HAP-1 (cell line): ENCODE results near the gene KSR2.

ENCODE experiments used
- DNase-seq, 2 experiments: peaks; one replicate each; pipeline ENCODE4 v3.0.0-alpha.2; 2016 to 2020; ENCODE audit warnings: low spot score in 2 of 2
- H3K27me3 ChIP-seq: fragments of 250-450 bp; sonication (Bioruptor Pico); 2 replicates; pipeline ENCODE4 v1.5.1; 2020; ENCODE audit warnings: low read depth, mild to moderate bottlenecking, moderate library complexity
- H3K36me3 ChIP-seq: fragments of 250-450 bp; sonication (Bioruptor Pico); replicated peaks from 2 replicates; pipeline ENCODE4 v1.5.1; 2020; ENCODE audit warnings: mild to moderate bottlenecking
- H3K4me1 ChIP-seq: fragments of 250-450 bp; sonication (Bioruptor Pico); 2 replicates; pipeline ENCODE4 v1.5.1; 2020; ENCODE audit warnings: mild to moderate bottlenecking
- H3K4me3 ChIP-seq: fragments of 250-450 bp; sonication (Bioruptor Pico); 2 replicates; pipeline ENCODE4 v1.5.1; 2020; ENCODE audit warnings: mild to moderate bottlenecking, moderate library complexity
- H3K9me3 ChIP-seq: fragments of 250-450 bp; sonication (Bioruptor Pico); 2 replicates; pipeline ENCODE4 v1.5.1; 2020; ENCODE audit warnings: mild to moderate bottlenecking, moderate library complexity
- in situ Hi-C: fragments of 300-500 bp; cut with MboI; formaldehyde crosslinking; loops from 3 replicates; pipeline ENCODE4 v1.14.3; 2020; ENCODE audit warnings: low sequenced_read_pairs, inconsistent platforms, mixed read lengths

KSR2 gene

GRCh38 chr12:117521346-117521745 is 447.4 kb downstream of the KSR2 start:
- Histone ChIP-seq H3K27me3 (no peaks in the 10 kb centered on the region), H3K36me3 (no peaks in the 10 kb centered on the region), H3K4me3 (no peak overlapping the region), H3K9me3 (no peaks in the 10 kb centered on the region), H3K4me1 (no peaks in the 10 kb centered on the region)
- DNase-seq = no peak
- in situ Hi-C loops = no loop called here

GRCh38 chr12:117518594-117519270 is 450.1 kb downstream of the KSR2 start:
- in situ Hi-C loops = no loop called here
- Histone ChIP-seq H3K4me1 (no peaks in the 10 kb centered on the region), H3K27me3 (no peaks in the 10 kb centered on the region), H3K4me3 (no peak overlapping the region), H3K9me3 (no peaks in the 10 kb centered on the region), H3K36me3 (no peaks in the 10 kb centered on the region)
- no peak for DNase-seq

- in situ Hi-C loops = no loop called here
- H3K4me3 ChIP-seq = no peak overlapping the region
- H3K9me3 ChIP-seq = no peaks in the 10 kb centered on the region
- no peak for DNase-seq
- no peaks in the 10 kb centered on the region for H3K4me1 ChIP-seq
- no peaks in the 10 kb centered on the region for H3K27me3 ChIP-seq
- H3K36me3 ChIP-seq = no peaks in the 10 kb centered on the region
Observed at GRCh38 chr12:117517219-117517739, 451.5 kb downstream of the KSR2 start.

GRCh38 chr12:117516034-117516433 is 452.8 kb downstream of the KSR2 start:
- in situ Hi-C loops = no loop called here
- no peak for DNase-seq
- H3K4me1 ChIP-seq = no peaks in the 10 kb centered on the region
- H3K36me3 ChIP-seq = no peaks in the 10 kb centered on the region
- no peaks in the 10 kb centered on the region for H3K27me3 ChIP-seq
- no peaks in the 10 kb centered on the region for H3K9me3 ChIP-seq
- H3K4me3 ChIP-seq = no peak overlapping the region

- Histone ChIP-seq H3K27me3 (no peaks in the 10 kb centered on the region), H3K4me3 (no peak overlapping the region), H3K4me1 (no peaks in the 10 kb centered on the region), H3K36me3 (no peaks in the 10 kb centered on the region), H3K9me3 (no peaks in the 10 kb centered on the region)
- DNase-seq = no peak
- in situ Hi-C loops = no loop called here
Observed at GRCh38 chr12:117514016-117514415, 454.8 kb downstream of the KSR2 start.

- DNase-seq = no peak
- in situ Hi-C loops = no loop called here
Observed at GRCh38 chr12:117513353-117513752, 455.4 kb downstream of the KSR2 start.

GRCh38 chr12:117508468-117508867 is 460.3 kb downstream of the KSR2 start:
- Histone ChIP-seq H3K9me3 (no peaks in the 10 kb centered on the region), H3K27me3 (no peaks in the 10 kb centered on the region), H3K4me1 (no peaks in the 10 kb centered on the region), H3K4me3 (no peak overlapping the region), H3K36me3 (no peaks in the 10 kb centered on the region)
- in situ Hi-C loops = no loop called here
- DNase-seq = no peak

More at GRCh38 chr12:117513353-117513752, 455.4 kb downstream of the KSR2 start:
- Histone ChIP-seq H3K9me3 (no peaks in the 10 kb centered on the region), H3K27me3 (no peaks in the 10 kb centered on the region), H3K4me1 (no peaks in the 10 kb centered on the region), H3K4me3 (no peak overlapping the region), H3K36me3 (no peaks in the 10 kb centered on the region)

- Histone ChIP-seq H3K36me3 (no peaks in the 10 kb centered on the region), H3K27me3 (no peaks in the 10 kb centered on the region), H3K4me1 (no peaks in the 10 kb centered on the region), H3K9me3 (no peaks in the 10 kb centered on the region), H3K4me3 (no peak overlapping the region)
- in situ Hi-C loops = no loop called here
- DNase-seq = no peak
Observed at GRCh38 chr12:117507548-117507947, 461.2 kb downstream of the KSR2 start.

- Histone ChIP-seq H3K9me3 (no peaks in the 10 kb centered on the region), H3K36me3 (no peaks in the 10 kb centered on the region), H3K27me3 (no peaks in the 10 kb centered on the region), H3K4me1 (no peaks in the 10 kb centered on the region), H3K4me3 (no peak overlapping the region)
- no peak for DNase-seq
- in situ Hi-C loops = no loop called here
Observed at GRCh38 chr12:117506333-117506732, 462.5 kb downstream of the KSR2 start.

- Histone ChIP-seq H3K4me1 (no peaks in the 10 kb centered on the region), H3K36me3 (no peaks in the 10 kb centered on the region), H3K9me3 (no peaks in the 10 kb centered on the region), H3K4me3 (no peak overlapping the region), H3K27me3 (no peaks in the 10 kb centered on the region)
- DNase-seq = no peak
- in situ Hi-C loops = no loop called here
Observed at GRCh38 chr12:117502633-117503032, 466.2 kb downstream of the KSR2 start.

- no peaks in the 10 kb centered on the region for H3K27me3 ChIP-seq
- H3K4me1 ChIP-seq = no peaks in the 10 kb centered on the region
- no peak for DNase-seq
- H3K4me3 ChIP-seq = no peak overlapping the region
- no peaks in the 10 kb centered on the region for H3K9me3 ChIP-seq
- H3K36me3 ChIP-seq = no peaks in the 10 kb centered on the region
- in situ Hi-C loops = no loop called here
Observed at GRCh38 chr12:117502233-117502632, 466.6 kb downstream of the KSR2 start.

GRCh38 chr12:117501076-117501869 is 467.5 kb downstream of the KSR2 start:
- no peak for DNase-seq
- Histone ChIP-seq H3K9me3 (no peaks in the 10 kb centered on the region), H3K27me3 (no peaks in the 10 kb centered on the region), H3K4me3 (no peak overlapping the region), H3K36me3 (no peaks in the 10 kb centered on the region), H3K4me1 (no peaks in the 10 kb centered on the region)
- in situ Hi-C loops = no loop called here

GRCh38 chr12:117499759-117500485 is 468.9 kb downstream of the KSR2 start:
- Histone ChIP-seq H3K36me3 (no peaks in the 10 kb centered on the region), H3K9me3 (no peaks in the 10 kb centered on the region), H3K27me3 (no peaks in the 10 kb centered on the region), H3K4me3 (no peak overlapping the region), H3K4me1 (no peaks in the 10 kb centered on the region)
- in situ Hi-C loops = no loop called here
- DNase-seq = no peak

- Histone ChIP-seq H3K36me3 (no peaks in the 10 kb centered on the region), H3K9me3 (no peaks in the 10 kb centered on the region), H3K4me3 (no peak overlapping the region), H3K27me3 (no peaks in the 10 kb centered on the region), H3K4me1 (no peaks in the 10 kb centered on the region)
- DNase-seq = no peak
- in situ Hi-C loops = no loop called here
Observed at GRCh38 chr12:117498880-117499279, 469.9 kb downstream of the KSR2 start.
